NCI-H82 treated with DMSO at 0.1 percent for 48 hours (cell line): ENCODE measurements around the gene PPP2R2D.
"Not testable (repeated sequence)": the region's sequence is repeated elsewhere in the genome, so short reads cannot be mapped to it uniquely, and the experiment has no call there.

Experiments used
- DNase-seq: peaks from one replicate; lab custom pipeline; 2025; ENCODE audit not compliant: unreplicated experiment; lab: John Stamatoyannopoulos, UW

The PPP2R2D gene

GRCh38 chr10:131974034-131974817 lies 73.4 kb downstream of the PPP2R2D start:
- no peak for DNase-seq

- no peak for DNase-seq
Observed at GRCh38 chr10:131975003-131975402, 74.2 kb downstream of the PPP2R2D start.

GRCh38 chr10:131975796-131976195 lies 75.0 kb downstream of the PPP2R2D start:
- no peak for DNase-seq

- DNase-seq: no peak
Observed at GRCh38 chr10:131977323-131978096, 76.7 kb downstream of the PPP2R2D start.

GRCh38 chr10:131978366-131978765 lies 77.6 kb downstream of the PPP2R2D start:
- DNase-seq: no peak

GRCh38 chr10:131978851-131979250 lies 78.0 kb downstream of the PPP2R2D start:
- no peak for DNase-seq

- DNase-seq: no peak
Observed at GRCh38 chr10:131979336-131979735, 78.5 kb downstream of the PPP2R2D start.

GRCh38 chr10:131979821-131980270 lies 79.0 kb downstream of the PPP2R2D start:
- no peak for DNase-seq

GRCh38 chr10:131980321-131980720 lies 79.5 kb downstream of the PPP2R2D start:
- DNase-seq: no peak

GRCh38 chr10:131980761-131981428 lies 80.1 kb downstream of the PPP2R2D start:
- no peak for DNase-seq

- peak; percentile 61 for DNase-seq
Observed at GRCh38 chr10:131981429-131982184, 80.8 kb downstream of the PPP2R2D start, which contains the start of gene BNIP3. Gene BNIP3, minus strand, starts transcription at chr10:131981923. Its CDS starts 117 bp downstream, at chr10:131981806.

- no peak for DNase-seq
Observed at GRCh38 chr10:131982185-131982756, 81.5 kb downstream of the PPP2R2D start.

GRCh38 chr10:131982796-131983195 lies 82.0 kb downstream of the PPP2R2D start:
- DNase-seq: no peak

GRCh38 chr10:131983780-131984179 lies 83.0 kb downstream of the PPP2R2D start:
- DNase-seq: no peak

GRCh38 chr10:131986851-131987250 lies 86.0 kb downstream of the PPP2R2D start:
- not testable (repeated sequence) for DNase-seq

- DNase-seq: not testable (repeated sequence)
Observed at GRCh38 chr10:131987301-131987700, 86.5 kb downstream of the PPP2R2D start.

GRCh38 chr10:131987786-131988185 lies 87.0 kb downstream of the PPP2R2D start:
- not testable (repeated sequence) for DNase-seq

- DNase-seq: no peak
Observed at GRCh38 chr10:131991726-131992125, 90.9 kb downstream of the PPP2R2D start.

- no peak for DNase-seq
Observed at GRCh38 chr10:131993275-131993674, 92.5 kb downstream of the PPP2R2D start.

GRCh38 chr10:131994435-131994834 lies 93.6 kb downstream of the PPP2R2D start:
- no peak for DNase-seq
